SH-SY5Y (cell line): Measurements from ENCODE around the gene CCN2.

Source experiments
- GATA2 ChIP-seq: IDR thresholded peaks from 2 replicates; pipeline ENCODE4 v1.6.1; 2011; ENCODE audit warnings: mild to moderate bottlenecking, low read depth, low read length
- GATA3 ChIP-seq: IDR thresholded peaks from 2 replicates; pipeline ENCODE4 v1.6.1; 2011; ENCODE audit warnings: low read depth, mild to moderate bottlenecking, low read length, moderate library complexity

CCN2 gene

DNA sequence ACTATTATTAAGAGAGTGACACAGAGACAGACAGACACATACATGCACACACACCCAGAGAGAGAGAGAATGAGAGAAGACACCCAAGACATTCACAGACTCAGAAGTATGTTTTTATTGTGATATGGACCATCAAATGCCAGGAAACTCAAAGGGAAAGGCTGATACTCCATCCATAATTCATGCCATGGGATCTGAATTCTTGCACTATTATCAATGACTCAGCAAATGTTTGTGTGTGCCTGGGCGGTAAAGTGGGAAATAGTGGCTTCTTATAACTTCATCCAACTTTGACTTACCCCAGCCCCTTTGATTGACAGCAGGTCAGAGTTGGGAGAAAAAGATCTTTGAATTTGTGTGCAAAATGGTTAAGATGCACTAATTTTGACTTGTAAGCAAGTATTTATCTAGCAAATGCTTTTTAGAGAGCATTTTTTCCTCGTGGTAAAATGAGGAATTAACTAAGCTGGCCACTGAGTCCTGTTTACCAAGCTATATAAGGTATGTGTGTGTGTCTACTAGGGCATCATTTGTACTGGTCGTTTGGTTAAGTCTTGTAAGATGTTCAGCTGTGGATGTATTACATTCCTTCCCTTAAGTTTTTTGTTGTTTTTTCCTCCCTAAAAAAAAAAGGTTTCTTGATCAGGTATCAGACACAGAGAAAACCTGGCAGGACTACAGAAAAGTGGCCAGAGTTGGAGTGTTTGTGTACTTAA, 3.0 kb upstream of the CCN2 start:
- TF ChIP-seq GATA2 (no peak), GATA3 (no peak)

DNA sequence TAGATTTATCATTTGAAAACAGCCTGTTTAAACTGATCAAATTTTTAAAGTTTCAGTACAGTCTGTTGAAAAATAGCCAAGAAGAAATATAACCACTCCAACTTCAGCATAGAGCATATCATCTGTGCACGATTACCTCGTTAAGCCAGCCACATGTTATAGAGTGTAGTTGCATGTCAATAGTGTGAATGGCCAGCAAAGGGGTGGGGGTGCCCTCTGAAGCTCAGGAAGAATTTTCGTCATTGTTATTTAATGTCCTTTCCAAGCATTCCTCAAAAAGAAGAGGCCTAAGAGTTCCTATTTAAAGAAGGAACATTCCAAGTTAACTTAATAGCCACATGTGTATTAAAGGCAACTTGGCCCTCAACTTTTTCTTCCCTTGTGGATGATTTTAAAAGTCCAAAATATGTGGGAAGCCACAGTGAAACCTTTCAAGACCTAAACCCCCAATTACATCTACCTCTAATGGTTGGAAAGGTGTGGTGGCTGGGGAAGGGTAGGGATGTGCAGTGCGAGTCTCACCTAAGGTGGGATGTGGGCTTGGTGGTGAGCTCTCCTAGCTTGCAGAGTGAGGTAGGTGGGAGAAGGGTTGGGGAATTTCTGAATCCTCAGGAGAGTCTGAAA, 1.8 kb upstream of the CCN2 start:
- TF ChIP-seq GATA3 (no peak), GATA2 (no peak)

- TF ChIP-seq GATA3 (no peak), GATA2 (no peak)
Measured at GRCh38 chr6:131951576-131952230, 531 bp upstream of the CCN2 start.

- TF ChIP-seq GATA2 (no peak), GATA3 (no peak)
Measured at GRCh38 chr6:131949909-131950766, 1.0 kb downstream of the CCN2 start.

DNA sequence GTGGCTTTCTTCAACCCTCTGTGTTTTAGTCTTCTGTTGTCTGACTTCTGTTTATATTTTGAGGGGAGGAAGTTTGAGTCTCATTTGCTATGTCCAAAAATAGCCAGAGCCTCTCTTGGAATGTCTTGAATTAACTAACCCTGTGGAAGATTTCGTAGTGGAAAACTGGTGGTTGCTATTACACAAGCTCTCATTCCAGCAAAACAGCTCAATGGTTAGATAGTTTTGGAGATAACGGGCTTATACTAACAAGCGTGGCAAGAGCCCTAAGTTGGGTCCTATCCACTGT, 1.6 kb downstream of the CCN2 start:
- no peak for TF ChIP-seq GATA2
- no peak for TF ChIP-seq GATA3

DNA sequence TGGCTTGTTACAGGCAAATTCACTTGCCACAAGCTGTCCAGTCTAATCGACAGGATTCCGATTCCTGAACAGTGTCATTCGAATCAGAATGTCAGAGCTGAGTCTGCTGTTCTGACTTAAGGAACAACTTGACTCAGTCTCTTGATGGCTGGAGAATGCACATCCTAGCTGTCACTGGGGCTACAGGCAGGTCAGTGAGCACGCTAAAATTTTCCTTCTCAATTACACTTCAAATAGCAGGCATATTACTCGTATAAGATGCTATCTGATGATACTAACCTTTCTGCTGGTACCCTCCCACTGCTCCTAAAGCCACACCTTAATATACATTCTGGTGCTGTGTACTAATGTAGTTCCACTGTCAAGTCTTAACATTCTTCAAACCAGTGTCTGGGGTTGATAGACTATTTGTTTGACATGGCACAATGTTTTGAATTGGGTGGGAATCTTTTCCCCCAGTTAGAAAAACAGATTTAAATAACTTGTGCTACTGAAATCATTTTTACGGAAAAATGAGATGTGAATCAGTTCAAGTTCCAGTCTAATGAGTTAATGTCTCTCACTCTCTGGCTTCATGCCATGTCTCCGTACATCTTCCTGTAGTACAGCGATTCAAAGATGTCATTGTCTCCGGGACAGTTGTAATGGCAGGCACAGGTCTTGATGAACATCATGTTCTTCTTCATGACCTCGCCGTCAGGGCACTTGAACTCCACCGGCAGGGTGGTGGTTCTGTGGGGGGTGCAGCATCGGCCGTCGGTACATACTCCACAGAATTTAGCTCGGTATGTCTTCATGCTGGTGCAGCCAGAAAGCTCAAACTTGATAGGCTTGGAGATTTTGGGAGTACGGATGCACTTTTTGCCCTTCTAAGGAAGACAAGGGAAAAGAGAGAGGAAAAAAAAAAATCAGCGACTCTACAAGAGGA, 2.2 kb downstream of the CCN2 start:
- TF ChIP-seq GATA2 (no peak), GATA3 (no peak)

DNA sequence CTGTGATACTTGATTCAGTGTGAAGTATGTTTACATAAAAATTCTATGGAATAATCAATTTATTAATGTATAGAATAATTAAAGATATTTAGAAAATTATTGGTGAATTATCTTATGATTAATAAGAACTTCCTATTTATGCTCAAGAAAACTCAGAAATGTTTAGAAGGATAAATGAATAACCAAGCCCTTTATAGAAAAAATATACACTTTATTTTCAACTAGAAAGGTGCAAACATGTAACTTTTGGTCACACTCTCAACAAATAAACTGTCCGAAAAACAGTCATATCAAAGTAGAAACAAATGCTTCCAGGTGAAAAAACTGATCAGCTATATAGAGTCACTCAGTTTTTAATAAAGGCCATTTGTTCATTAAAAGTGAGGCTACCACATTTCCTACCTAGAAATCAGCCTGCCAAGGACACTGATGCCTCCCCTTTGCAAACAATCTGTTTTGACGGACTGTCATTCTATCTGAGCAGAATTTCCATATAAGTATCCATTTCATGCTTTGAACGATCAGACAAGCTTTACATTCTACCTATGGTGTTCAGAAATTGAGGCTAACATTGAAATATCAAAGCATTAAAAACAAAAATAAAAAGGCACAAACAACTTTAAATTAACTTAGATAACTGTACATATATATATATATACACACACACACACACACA, 3.0 kb downstream of the CCN2 start:
- TF ChIP-seq GATA2 = no peak
- no peak for TF ChIP-seq GATA3

GRCh38 chr6:131946992-131947955, 3.9 kb downstream of the CCN2 start:
- no peak for TF ChIP-seq GATA2
- no peak for TF ChIP-seq GATA3

DNA sequence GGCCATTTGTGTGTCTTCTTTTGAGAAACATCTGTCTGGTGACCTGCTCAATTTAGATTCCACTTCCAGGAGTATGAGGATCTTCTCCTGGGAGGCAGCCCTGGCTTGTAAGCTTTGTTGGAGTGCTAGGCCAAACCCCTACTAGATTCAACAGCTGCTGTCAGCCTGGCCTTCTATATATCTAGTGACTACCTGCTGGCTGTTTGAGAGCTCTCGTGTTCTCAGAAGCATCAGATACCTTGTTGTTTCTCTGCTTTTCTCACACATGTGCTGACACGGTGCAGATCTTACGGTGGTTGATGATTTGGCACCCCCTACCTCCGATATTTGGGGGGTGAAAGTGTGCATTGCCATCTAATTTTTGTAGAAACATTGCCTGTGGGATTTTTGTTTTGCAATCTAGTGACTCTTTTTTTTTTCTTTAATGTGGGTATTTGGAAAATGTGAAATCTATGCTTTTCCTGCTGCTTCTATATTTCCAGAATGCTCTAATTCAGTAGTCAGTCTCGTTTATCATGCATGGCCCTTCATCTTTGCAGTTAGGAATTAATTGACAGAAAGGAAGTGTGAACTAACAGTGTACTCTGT, 4.7 kb downstream of the CCN2 start:
- TF ChIP-seq GATA2 (no peak), GATA3 (no peak)

DNA sequence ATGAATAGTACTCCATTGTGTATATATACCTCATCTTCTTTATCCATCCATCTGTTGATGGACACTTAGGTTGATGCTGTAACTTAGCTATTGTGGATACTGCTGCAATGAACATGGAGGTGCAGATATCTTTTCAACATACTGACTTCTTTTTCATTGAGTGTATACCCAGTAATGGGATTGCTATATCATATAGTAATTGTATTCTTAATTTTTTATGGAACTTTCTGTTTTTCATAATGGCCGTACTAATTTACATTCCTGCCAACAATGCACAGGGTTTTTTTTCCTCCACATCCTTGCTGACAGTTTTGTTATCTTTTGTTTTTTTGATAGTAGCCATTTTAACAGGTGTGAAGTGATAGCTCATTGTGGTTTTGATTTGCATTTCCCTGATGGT, 5.2 kb downstream of the CCN2 start:
- no peak for TF ChIP-seq GATA3
- TF ChIP-seq GATA2 = no peak
